Activated T-cell treated with anti-CD3 and anti-CD28 coated beads, Interleukin-2, amount 50 U/mL, for 72 hours (primary cell): ENCODE results near the gene ARL5C. TPM values are rescaled to one million over a fixed set of nuclear protein-coding genes. Genes with fewer than 3 reads are reported as not detected.
A peak's percentile ranks its signal among the peaks of the same experiment; 100 is the strongest.
"Not testable (repeated sequence)": the region's sequence is repeated elsewhere in the genome, so short reads cannot be mapped to it uniquely, and the experiment has no call there.

Experiments
- ATAC-seq, 2 donors: fragments of 150-1000 bp; cut with Tn5 transposase; replicated peaks in 1 of 2; 2 replicates each; pipeline ENCODE4 v1.10.0; 2021; ENCODE audit warnings: moderate library complexity in 2 of 2, mild to moderate bottlenecking in 1 of 2
- DNase-seq, 2 donors: peaks; one replicate each; pipeline ENCODE4 v3.0.0; 2021 to 2022; ENCODE audit warnings: mixed read lengths in 1 of 2
- H3K27ac Mint-ChIP-seq: one replicate; pipeline ENCODE4 v1.8.0; 2022; ENCODE audit warnings: mild to moderate bottlenecking, moderate library complexity, mixed read lengths
- H3K27me3 Mint-ChIP-seq: one replicate; pipeline ENCODE4 v1.8.0; 2022; ENCODE audit warnings: low read depth, mixed read lengths
- H3K36me3 Mint-ChIP-seq, 2 donors: one replicate each; pipeline ENCODE4 v1.8.0; 2022; ENCODE audit warnings: mixed read lengths in 2 of 2, mild to moderate bottlenecking in 1 of 2; ENCODE audit not compliant: insufficient read depth in 2 of 2
- H3K4me1 Mint-ChIP-seq: one replicate; pipeline ENCODE4 v1.8.0; 2022; ENCODE audit warnings: low read depth, mixed read lengths
- H3K4me3 Mint-ChIP-seq, 2 donors: one replicate each; pipeline ENCODE4 v1.8.0; 2022; ENCODE audit warnings: mild to moderate bottlenecking in 2 of 2, mixed read lengths in 2 of 2, moderate library complexity in 2 of 2
- H3K9me3 Mint-ChIP-seq, 2 donors: one replicate each; pipeline ENCODE4 v1.8.0; 2022; ENCODE audit warnings: mixed read lengths in 2 of 2
- total RNA-seq, 2 donors: library from RNA; stranded (reverse); gene quantifications; one replicate each; pipeline ENCODE4 v1.2.3, GENCODE V29; 2022

The ARL5C gene
- total RNA-seq, 2 donors from 2014 or later = 0.12 to 0.16 TPM

- ATAC-seq = no peak
- no peak overlapping the region for H3K4me3 Mint-ChIP-seq
- H3K27ac Mint-ChIP-seq = no peak overlapping the region
These were observed 4.1 kb upstream of the ARL5C start for GRCh38 chr17:39170109-39170508.

GRCh38 chr17:39169518-39169917 lies 3.6 kb upstream of the ARL5C start:
- Mint-ChIP-seq H3K4me1 (peaks cover 16% of the 10 kb centered on the region), H3K36me3 (no peaks in the 10 kb centered on the region), H3K27me3 (peaks cover 34% of the 10 kb centered on the region), H3K4me3 (no peak overlapping the region), H3K9me3 (peaks cover 0 to 4% of the 10 kb centered on the region in 2 donors), H3K27ac (no peak overlapping the region)
- DNase-seq (no peak), ATAC-seq (no peak)

More at GRCh38 chr17:39170109-39170508, 4.1 kb upstream of the ARL5C start:
- DNase-seq = no peak
- Mint-ChIP-seq H3K4me1 (peaks cover 10% of the 10 kb centered on the region), H3K36me3 (no peaks in the 10 kb centered on the region), H3K9me3 (peaks cover 0 to 4% of the 10 kb centered on the region in 2 donors), H3K27me3 (peaks cover 34% of the 10 kb centered on the region)

- peaks cover 17% of the 10 kb centered on the region for H3K4me1 Mint-ChIP-seq
- no peaks in the 10 kb centered on the region for H3K36me3 Mint-ChIP-seq
These were observed 3.1 kb upstream of the ARL5C start for GRCh38 chr17:39169101-39169500.

GRCh38 chr17:39168503-39168902 lies 2.5 kb upstream of the ARL5C start:
- H3K27ac Mint-ChIP-seq = not testable (repeated sequence)

More at GRCh38 chr17:39169101-39169500, 3.1 kb upstream of the ARL5C start:
- Mint-ChIP-seq H3K27me3 (peaks cover 34% of the 10 kb centered on the region), H3K4me3 (no peak overlapping the region), H3K27ac (no peak overlapping the region), H3K9me3 (peaks cover 0 to 4% of the 10 kb centered on the region in 2 donors)
- DNase-seq = no peak
- ATAC-seq = no peak

GRCh38 chr17:39167476-39167875 lies 1.5 kb upstream of the ARL5C start:
- Mint-ChIP-seq H3K4me1 (peaks cover 17% of the 10 kb centered on the region), H3K36me3 (no peaks in the 10 kb centered on the region), H3K27ac (no peak overlapping the region), H3K4me3 (no peak overlapping the region), H3K27me3 (peaks cover 34% of the 10 kb centered on the region), H3K9me3 (peaks cover 0 to 4% of the 10 kb centered on the region in 2 donors)
- ATAC-seq = no peak
- DNase-seq = no peak

More at GRCh38 chr17:39168503-39168902, 2.5 kb upstream of the ARL5C start:
- H3K36me3 Mint-ChIP-seq, H3K4me3 Mint-ChIP-seq, DNase-seq, H3K9me3 Mint-ChIP-seq, ATAC-seq: not testable (repeated sequence)
- Mint-ChIP-seq H3K27me3 (peaks cover 34% of the 10 kb centered on the region), H3K4me1 (peaks cover 17% of the 10 kb centered on the region)

GRCh38 chr17:39166437-39167335 lies 725 bp upstream of the ARL5C start:
- Mint-ChIP-seq H3K36me3 (no peaks in the 10 kb centered on the region), H3K27ac (no peak overlapping the region), H3K27me3 (peaks cover 34% of the 10 kb centered on the region), H3K9me3 (peaks cover 0 to 4% of the 10 kb centered on the region in 2 donors), H3K4me1 (peaks cover 17% of the 10 kb centered on the region), H3K4me3 (peak overlapping the region in 1 of 2 donors; percentile 82)
- DNase-seq (no peak), ATAC-seq (no peak)

- Mint-ChIP-seq H3K27me3 (peaks cover 28% of the 10 kb centered on the region), H3K4me3 (peak overlapping the region; percentile 77 to 82), H3K36me3 (no peaks in the 10 kb centered on the region), H3K9me3 (peaks cover 0 to 4% of the 10 kb centered on the region in 2 donors), H3K4me1 (peaks cover 17% of the 10 kb centered on the region), H3K27ac (no peak overlapping the region)
- no peak for DNase-seq
- ATAC-seq = peak in 1 of 2 donors; percentile 46
These were observed 652 bp downstream of the ARL5C start for GRCh38 chr17:39165178-39165840.

GRCh38 chr17:39164675-39165143 lies 1.3 kb downstream of the ARL5C start:
- Mint-ChIP-seq H3K27me3 (peaks cover 28% of the 10 kb centered on the region), H3K9me3 (peaks cover 0 to 4% of the 10 kb centered on the region in 2 donors), H3K4me1 (peaks cover 17% of the 10 kb centered on the region), H3K36me3 (no peaks in the 10 kb centered on the region), H3K27ac (no peak overlapping the region), H3K4me3 (peak overlapping the region; percentile 77 to 82)
- DNase-seq = peak; percentile 76 to 85
- ATAC-seq = peak; percentile 92 to 93

- Mint-ChIP-seq H3K4me1 (peaks cover 10% of the 10 kb centered on the region), H3K27me3 (peaks cover 13% of the 10 kb centered on the region), H3K36me3 (no peaks in the 10 kb centered on the region), H3K27ac (no peak overlapping the region), H3K4me3 (no peak overlapping the region), H3K9me3 (no peaks in the 10 kb centered on the region)
- ATAC-seq (no peak), DNase-seq (no peak)
These were observed 4.0 kb downstream of the ARL5C start for GRCh38 chr17:39161962-39162361.

GRCh38 chr17:39158623-39159022 lies 7.3 kb downstream of the ARL5C start:
- H3K36me3 Mint-ChIP-seq = peaks cover 0 to 6% of the 10 kb centered on the region in 2 donors
- H3K27me3 Mint-ChIP-seq = no peaks in the 10 kb centered on the region
- DNase-seq = no peak
- ATAC-seq = no peak
- H3K27ac Mint-ChIP-seq = no peak overlapping the region
- H3K4me3 Mint-ChIP-seq = no peak overlapping the region
- peaks cover 17% of the 10 kb centered on the region for H3K4me1 Mint-ChIP-seq
- H3K9me3 Mint-ChIP-seq = no peaks in the 10 kb centered on the region

GRCh38 chr17:39156491-39156890 lies 9.5 kb downstream of the ARL5C start:
- H3K4me3 Mint-ChIP-seq = no peak overlapping the region
- ATAC-seq (no peak), DNase-seq (no peak)
- H3K4me1 Mint-ChIP-seq = peaks cover 38% of the 10 kb centered on the region
- peaks cover 0 to 7% of the 10 kb centered on the region in 2 donors for H3K36me3 Mint-ChIP-seq
- H3K27me3 Mint-ChIP-seq = no peaks in the 10 kb centered on the region
- no peaks in the 10 kb centered on the region for H3K9me3 Mint-ChIP-seq
- no peak overlapping the region for H3K27ac Mint-ChIP-seq

- Mint-ChIP-seq H3K4me3 (no peak overlapping the region), H3K27ac (no peak overlapping the region), H3K4me1 (peaks cover 41% of the 10 kb centered on the region), H3K9me3 (no peaks in the 10 kb centered on the region), H3K27me3 (peaks cover 5% of the 10 kb centered on the region), H3K36me3 (peaks cover 0 to 7% of the 10 kb centered on the region in 2 donors)
- DNase-seq (no peak), ATAC-seq (no peak)
These were observed 10.3 kb downstream of the ARL5C start for GRCh38 chr17:39155654-39156053.

- H3K9me3 Mint-ChIP-seq = no peaks in the 10 kb centered on the region
- peak overlapping the region; percentile 100 for H3K27ac Mint-ChIP-seq
These were observed 12.3 kb downstream of the ARL5C start for GRCh38 chr17:39153599-39154051.

More at GRCh38 chr17:39153599-39154051, 12.3 kb downstream of the ARL5C start:
- H3K36me3 Mint-ChIP-seq = peaks cover 0 to 7% of the 10 kb centered on the region in 2 donors
- peak overlapping the region; percentile 94 for H3K4me3 Mint-ChIP-seq
- peak; percentile 85 to 94 for DNase-seq
- peaks cover 17% of the 10 kb centered on the region for H3K27me3 Mint-ChIP-seq
- peaks cover 61% of the 10 kb centered on the region for H3K4me1 Mint-ChIP-seq
- peak; percentile 63 to 64 for ATAC-seq
